H9 (cell line): Measurements from ENCODE around the gene NR2F1-AS1. TPM values are rescaled to one million over a fixed set of nuclear protein-coding genes. Genes with fewer than 3 reads are reported as not detected.

Experiments
- DNase-seq: peaks from one replicate; pipeline ENCODE4 v3.0.0-alpha.2; 2017
- H2AFZ ChIP-seq: one replicate; pipeline ENCODE4 v1.6.1; 2013; ENCODE audit warnings: mild to moderate bottlenecking, low read length, control low read depth, moderate library complexity
- H2AK5ac ChIP-seq: 2 replicates; pipeline ENCODE4 v1.6.1; 2013; ENCODE audit warnings: low read length, control low read depth, mixed read lengths; ENCODE audit not compliant: insufficient read length
- H2BK120ac ChIP-seq: one replicate; pipeline ENCODE4 v1.6.1; 2013; ENCODE audit warnings: low read depth, mild to moderate bottlenecking, low read length, control low read depth, inconsistent platforms; ENCODE audit not compliant: poor library complexity, severe bottlenecking
- H2BK12ac ChIP-seq: 2 replicates; pipeline ENCODE4 v1.6.1; 2013; ENCODE audit warnings: low read length, control low read depth, mixed read lengths, low read depth; ENCODE audit not compliant: insufficient read length
- H2BK15ac ChIP-seq: 2 replicates; pipeline ENCODE4 v1.6.1; 2013; ENCODE audit warnings: low read depth, low read length, control low read depth
- H2BK20ac ChIP-seq: one replicate; pipeline ENCODE4 v1.6.1; 2013; ENCODE audit warnings: low read depth, mild to moderate bottlenecking, low read length, control low read depth, inconsistent platforms; ENCODE audit not compliant: poor library complexity, severe bottlenecking
- H2BK5ac ChIP-seq: 2 replicates; pipeline ENCODE4 v1.6.1; 2013; ENCODE audit warnings: low read length, control low read depth, mixed read lengths; ENCODE audit not compliant: insufficient read length
- H3K14ac ChIP-seq: 2 replicates; pipeline ENCODE4 v1.6.1; 2013; ENCODE audit warnings: low read length, control low read depth; ENCODE audit not compliant: insufficient read depth
- H3K18ac ChIP-seq: 2 replicates; pipeline ENCODE4 v1.6.1; 2013; ENCODE audit warnings: low read depth, mild to moderate bottlenecking, mixed read lengths, low read length, control low read depth; ENCODE audit not compliant: insufficient read length
- H3K23ac ChIP-seq: 2 replicates; pipeline ENCODE4 v1.6.1; 2013; ENCODE audit warnings: low read length, control low read depth, mixed read lengths, low read depth; ENCODE audit not compliant: insufficient read length
- H3K23me2 ChIP-seq: 2 replicates; pipeline ENCODE4 v1.6.1; 2013; ENCODE audit warnings: low read depth, mild to moderate bottlenecking, mixed read lengths, low read length, control low read depth; ENCODE audit not compliant: insufficient read length, poor library complexity, severe bottlenecking
- H3K27ac ChIP-seq: 2 replicates; pipeline ENCODE4 v1.5.1; 2013; ENCODE audit warnings: low read length, control low read depth, mixed read lengths, low read depth; ENCODE audit not compliant: insufficient read length
- H3K27me3 ChIP-seq: 2 replicates; pipeline ENCODE4 v1.6.1; 2013; ENCODE audit warnings: low read length, control low read depth, inconsistent platforms; ENCODE audit not compliant: insufficient read depth
- H3K4ac ChIP-seq: 2 replicates; pipeline ENCODE4 v1.6.1; 2013; ENCODE audit warnings: low read depth, mild to moderate bottlenecking, control low read depth, inconsistent platforms, low read length, moderate library complexity
- H3K4me1 ChIP-seq: 2 replicates; pipeline ENCODE4 v1.6.1; 2013; ENCODE audit warnings: low read length, control low read depth, inconsistent platforms; ENCODE audit not compliant: insufficient read depth
- H3K4me2 ChIP-seq: 2 replicates; pipeline ENCODE4 v1.6.1; 2013; ENCODE audit warnings: low read length, control low read depth, mixed read lengths; ENCODE audit not compliant: insufficient read length, insufficient read depth
- H3K56ac ChIP-seq: 2 replicates; pipeline ENCODE4 v1.6.1; 2013; ENCODE audit warnings: low read depth, mild to moderate bottlenecking, mixed read lengths, low read length, control low read depth; ENCODE audit not compliant: insufficient read length
- H3K79me1 ChIP-seq: 2 replicates; pipeline ENCODE4 v1.6.1; 2013; ENCODE audit warnings: low read depth, mild to moderate bottlenecking, moderate library complexity, low read length, control low read depth, inconsistent platforms; ENCODE audit not compliant: insufficient read depth, poor library complexity, severe bottlenecking
- H3K79me2 ChIP-seq: 2 replicates; pipeline ENCODE4 v1.6.1; 2013; ENCODE audit warnings: low read length, control low read depth, inconsistent platforms; ENCODE audit not compliant: insufficient read depth
- H3K9ac ChIP-seq: 2 replicates; pipeline ENCODE4 v1.6.1; 2013; ENCODE audit warnings: low read length, control low read depth, mixed read lengths; ENCODE audit not compliant: insufficient read length; ENCODE audit errors: extremely low read depth
- H3K9me3 ChIP-seq: one replicate; pipeline ENCODE4 v1.6.1; 2013; ENCODE audit warnings: low read depth, low read length, inconsistent platforms; ENCODE audit not compliant: control insufficient read depth
- H3T11ph ChIP-seq: one replicate; pipeline ENCODE4 v1.6.1; 2013; ENCODE audit warnings: mild to moderate bottlenecking, low read length, control low read depth, inconsistent platforms
- H4K20me1 ChIP-seq: one replicate; pipeline ENCODE4 v1.6.1; 2013; ENCODE audit not compliant: control insufficient read depth, insufficient read length, insufficient read depth
- H4K5ac ChIP-seq: 2 replicates; pipeline ENCODE4 v1.6.1; 2013; ENCODE audit warnings: low read depth, mild to moderate bottlenecking, mixed read lengths, low read length, control low read depth; ENCODE audit not compliant: insufficient read length
- H4K8ac ChIP-seq: replicated peaks from 2 replicates; pipeline ENCODE4 v1.6.1; 2013; ENCODE audit warnings: low read length, control low read depth, mixed read lengths, low read depth; ENCODE audit not compliant: insufficient read length
- H4K91ac ChIP-seq: 2 replicates; pipeline ENCODE4 v1.6.1; 2013; ENCODE audit warnings: low read depth, mild to moderate bottlenecking, moderate library complexity, mixed read lengths, low read length, control low read depth; ENCODE audit not compliant: insufficient read length
- H3K27ac Mint-ChIP-seq, 3 experiments: 2 replicates in 2 of 3; 3 replicates in 1 of 3; pipeline ENCODE4 v1.8.0; 2020 to 2021; ENCODE audit warnings: mixed read lengths in 3 of 3, mild to moderate bottlenecking in 1 of 3, moderate library complexity in 1 of 3
- H3K27me3 Mint-ChIP-seq: 2 replicates; pipeline ENCODE4 v1.8.0; 2021; ENCODE audit warnings: low read depth, mild to moderate bottlenecking, moderate library complexity, mixed read lengths
- H3K36me3 Mint-ChIP-seq, 3 experiments: 2 replicates in 2 of 3; 3 replicates in 1 of 3; pipeline ENCODE4 v1.8.0; 2020 to 2021; ENCODE audit warnings: low read depth in 3 of 3, mixed read lengths in 3 of 3; ENCODE audit not compliant: insufficient read depth in 1 of 3
- H3K4me1 Mint-ChIP-seq, 2 experiments: 2 replicates each; pipeline ENCODE4 v1.8.0; 2020; ENCODE audit warnings: mixed read lengths in 2 of 2
- H3K4me3 Mint-ChIP-seq, 2 experiments: 2 replicates in 1 of 2; 3 replicates in 1 of 2; pipeline ENCODE4 v1.8.0; 2020 to 2021; ENCODE audit warnings: mild to moderate bottlenecking in 2 of 2, mixed read lengths in 2 of 2, moderate library complexity in 1 of 2
- H3K9me3 Mint-ChIP-seq, 2 experiments: 2 replicates in 1 of 2; 3 replicates in 1 of 2; pipeline ENCODE4 v1.8.0; 2020; ENCODE audit warnings: mild to moderate bottlenecking in 2 of 2, mixed read lengths in 2 of 2, moderate library complexity in 1 of 2
- WGBS: extraction: QIAGEN DNeasy Blood & Tissue Kit; methylation state at CpG from one replicate; pipeline ENCODE4 v1.1.7; 2013; ENCODE audit warnings: missing lambda C conversion rate, low lambda C conversion rate, mixed read lengths; ENCODE audit not compliant: insufficient read length; ENCODE audit errors: extremely low coverage; 5-methylcytosine and 5-hydroxymethylcytosine counted together
- total RNA-seq: library from RNA; stranded (reverse); gene quantifications from 2 replicates; pipeline ENCODE4 v1.2.1, GENCODE V29; 2021
- TF ChIP-seq, protein P1 (sequence below): fragments of 200-600 bp; sonication (generic); conservative IDR thresholded peaks from 3 replicates; pipeline ENCODE4 v1.8.0; 2021; ENCODE audit warnings: antibody characterized with exemption, mild to moderate bottlenecking

The NR2F1-AS1 gene
- total RNA-seq, 1 experiment from 2014 or later = 1.9 TPM

DNA sequence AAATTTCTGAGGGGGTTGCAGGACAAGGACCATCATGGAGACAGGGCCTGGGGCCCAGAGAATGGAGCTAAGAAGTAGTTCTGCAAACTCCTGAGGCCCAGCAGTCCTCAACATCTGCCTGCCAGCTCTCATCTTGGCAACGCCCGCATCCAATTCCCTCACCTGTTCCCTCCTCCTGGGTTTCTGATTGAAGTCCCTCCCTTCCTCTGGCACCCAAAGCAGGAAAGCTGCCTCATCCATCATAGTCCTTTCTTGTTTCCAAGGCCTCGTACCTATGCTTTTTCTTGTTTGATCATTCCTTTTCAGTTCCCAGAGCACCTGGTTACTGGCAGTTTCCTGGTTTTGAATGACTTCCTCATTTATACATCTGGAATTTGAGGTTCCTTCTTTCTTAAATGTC lies 181.3 kb downstream of the NR2F1-AS1 start:
- Histone ChIP-seq H4K8ac (no peak overlapping the region), H4K5ac (no peak overlapping the region), H2BK12ac (no peak overlapping the region), H3K4me1 (no peaks in the 10 kb centered on the region), H3K4me2 (no peak overlapping the region), H3K9ac (no peak overlapping the region), H3K18ac (no peak overlapping the region), H3K23ac (no peak overlapping the region), H3K9me3 (no peaks in the 10 kb centered on the region), H2BK5ac (no peak overlapping the region), H3T11ph (no peak overlapping the region), H4K20me1 (no peaks in the 10 kb centered on the region), H3K4ac (no peak overlapping the region), H4K91ac (no peak overlapping the region), H2AFZ (no peak overlapping the region), H3K27me3 (no peaks in the 10 kb centered on the region), H2BK120ac (no peak overlapping the region), H2BK20ac (no peak overlapping the region), H3K79me1 (no peaks in the 10 kb centered on the region), H3K14ac (no peak overlapping the region), H3K79me2 (no peaks in the 10 kb centered on the region), H2AK5ac (no peak overlapping the region), H3K27ac (no peak overlapping the region), H3K23me2 (no peaks in the 10 kb centered on the region), H2BK15ac (no peak overlapping the region), H3K56ac (no peak overlapping the region)
- Mint-ChIP-seq H3K27me3 (no peaks in the 10 kb centered on the region), H3K27ac (no peak overlapping the region), H3K4me1 (no peaks in the 10 kb centered on the region), H3K4me3 (no peak overlapping the region), H3K9me3 (peaks cover 7 to 10% of the 10 kb centered on the region in 2 experiments; a peak in 4 of 5 replicates), H3K36me3 (peaks cover 0 to 9% (median 5%) of the 10 kb centered on the region in 3 experiments; a peak in 5 of 7 replicates)
- TF ChIP-seq, protein P1, sequence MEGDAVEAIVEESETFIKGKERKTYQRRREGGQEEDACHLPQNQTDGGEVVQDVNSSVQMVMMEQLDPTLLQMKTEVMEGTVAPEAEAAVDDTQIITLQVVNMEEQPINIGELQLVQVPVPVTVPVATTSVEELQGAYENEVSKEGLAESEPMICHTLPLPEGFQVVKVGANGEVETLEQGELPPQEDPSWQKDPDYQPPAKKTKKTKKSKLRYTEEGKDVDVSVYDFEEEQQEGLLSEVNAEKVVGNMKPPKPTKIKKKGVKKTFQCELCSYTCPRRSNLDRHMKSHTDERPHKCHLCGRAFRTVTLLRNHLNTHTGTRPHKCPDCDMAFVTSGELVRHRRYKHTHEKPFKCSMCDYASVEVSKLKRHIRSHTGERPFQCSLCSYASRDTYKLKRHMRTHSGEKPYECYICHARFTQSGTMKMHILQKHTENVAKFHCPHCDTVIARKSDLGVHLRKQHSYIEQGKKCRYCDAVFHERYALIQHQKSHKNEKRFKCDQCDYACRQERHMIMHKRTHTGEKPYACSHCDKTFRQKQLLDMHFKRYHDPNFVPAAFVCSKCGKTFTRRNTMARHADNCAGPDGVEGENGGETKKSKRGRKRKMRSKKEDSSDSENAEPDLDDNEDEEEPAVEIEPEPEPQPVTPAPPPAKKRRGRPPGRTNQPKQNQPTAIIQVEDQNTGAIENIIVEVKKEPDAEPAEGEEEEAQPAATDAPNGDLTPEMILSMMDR = no peak
- no peak for DNase-seq
- no CpG with 5 or more reads among the region's 3 CpGs for WGBS
